GM18907 (cell line): ENCODE data around the gene HELZ.
"Not testable (repeated sequence)": the region's sequence is repeated elsewhere in the genome, so short reads cannot be mapped to it uniquely, and the experiment has no call there.

Experiments used
- ATAC-seq: cut with Tn5 transposase; IDR thresholded peaks from one replicate; pipeline ENCODE4 v1.9.1; 2021; ENCODE audit warnings: mild to moderate bottlenecking, moderate library complexity; ENCODE audit not compliant: unreplicated experiment

HELZ gene

GRCh38 chr17:67229109-67229955 is 15.7 kb downstream of the HELZ start:
- ATAC-seq = no peak

- no peak for ATAC-seq
These were observed 17.5 kb downstream of the HELZ start for GRCh38 chr17:67227488-67227887.

- no peak for ATAC-seq
These were observed 19.7 kb downstream of the HELZ start for GRCh38 chr17:67225316-67225715.

- ATAC-seq = no peak
These were observed 20.3 kb downstream of the HELZ start for GRCh38 chr17:67224736-67225135.

GRCh38 chr17:67223924-67224323 is 21.1 kb downstream of the HELZ start:
- no peak for ATAC-seq

GRCh38 chr17:67221062-67221998 is 23.7 kb downstream of the HELZ start:
- no peak for ATAC-seq

- ATAC-seq = no peak
These were observed 26.5 kb downstream of the HELZ start for GRCh38 chr17:67218385-67218950.

- ATAC-seq = no peak
These were observed 27.6 kb downstream of the HELZ start for GRCh38 chr17:67217446-67217845.

- no peak for ATAC-seq
These were observed 28.2 kb downstream of the HELZ start for GRCh38 chr17:67216578-67217320.

GRCh38 chr17:67215991-67216421 is 29.0 kb downstream of the HELZ start:
- no peak for ATAC-seq

- ATAC-seq = no peak
These were observed 32.1 kb downstream of the HELZ start for GRCh38 chr17:67212714-67213417.

GRCh38 chr17:67212231-67212630 is 32.8 kb downstream of the HELZ start:
- no peak for ATAC-seq

- no peak for ATAC-seq
These were observed 33.3 kb downstream of the HELZ start for GRCh38 chr17:67211742-67212141.

GRCh38 chr17:67210915-67211314 is 34.1 kb downstream of the HELZ start:
- ATAC-seq = no peak

GRCh38 chr17:67208232-67208631 is 36.8 kb downstream of the HELZ start:
- ATAC-seq = no peak

GRCh38 chr17:67203818-67204217 is 41.2 kb downstream of the HELZ start:
- no peak for ATAC-seq

GRCh38 chr17:67202503-67202902 is 42.5 kb downstream of the HELZ start:
- no peak for ATAC-seq

- no peak for ATAC-seq
These were observed 44.2 kb downstream of the HELZ start for GRCh38 chr17:67200727-67201301.

- ATAC-seq = no peak
These were observed 46.9 kb downstream of the HELZ start for GRCh38 chr17:67198131-67198530.

- not testable (repeated sequence) for ATAC-seq
These were observed 48.0 kb downstream of the HELZ start for GRCh38 chr17:67197023-67197422.
